ENCODE data around the gene DNAJC4. TPM values are rescaled to one million over a fixed set of nuclear protein-coding genes. Genes with fewer than 3 reads are reported as not detected.

The DNAJC4 gene
- total RNA-seq, 6 experiments from 2014 or later = 14.6 to 27.6 (median 21.4) TPM

DNA sequence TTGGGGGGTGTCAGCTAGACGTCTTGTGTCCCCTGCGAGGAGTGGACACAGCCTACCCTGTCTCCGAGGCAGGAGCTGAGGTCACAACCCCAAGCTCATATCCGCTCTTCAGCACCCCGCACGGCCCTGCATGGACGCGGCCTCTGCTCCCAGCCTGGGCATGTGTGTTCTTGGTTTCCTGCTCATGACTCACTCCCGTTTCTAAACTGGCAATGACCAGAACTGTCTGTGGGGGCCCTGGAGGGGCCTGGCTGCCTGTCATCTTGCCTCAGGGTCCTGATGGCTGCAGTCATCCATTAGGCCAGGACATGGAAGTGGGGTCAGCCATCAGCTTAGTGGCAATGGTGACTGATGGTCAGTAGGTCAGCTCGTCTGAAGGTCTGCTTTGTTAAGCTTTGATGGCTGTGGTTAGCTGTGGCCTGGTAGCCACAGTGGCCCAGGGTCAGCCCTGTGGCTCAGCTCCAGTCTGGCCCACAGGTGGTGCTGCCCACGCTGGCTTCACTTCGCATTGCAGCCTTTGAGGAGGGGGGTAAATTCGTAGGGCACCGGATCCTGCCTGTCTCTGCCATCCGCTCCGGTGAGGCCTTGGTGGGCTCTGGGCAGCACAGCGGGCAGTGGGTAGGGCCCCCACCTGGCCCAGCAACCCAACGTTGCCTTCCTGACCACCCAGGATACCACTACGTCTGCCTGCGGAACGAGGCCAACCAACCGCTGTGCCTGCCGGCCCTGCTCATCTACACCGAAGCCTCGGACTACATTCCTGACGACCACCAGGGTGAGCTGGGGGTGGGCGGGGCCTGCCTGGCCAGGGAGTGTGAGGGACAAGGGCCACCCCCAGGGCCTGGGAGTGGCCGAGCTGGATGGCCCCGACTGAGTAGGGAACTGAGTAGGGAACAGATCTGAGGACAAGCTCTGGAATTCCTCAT lies 32.9 kb downstream of the DNAJC4 start:
- Histone ChIP-seq H3K4me3 (no peak overlapping the region), H3K27me3 (no peaks in the 10 kb centered on the region), H3K4me1 (peaks cover 0 to 4% (median 3%) of the 10 kb centered on the region in 4 donors), H3K9me3 (no peaks in the 10 kb centered on the region), H3K27ac (no peak overlapping the region), H3K36me3 (no peaks in the 10 kb centered on the region)
- ATAC-seq (peak in 2 of 4 donors; percentile 19 to 40), DNase-seq (peak in 1 of 3 donors; percentile 32)
- intact Hi-C loops (cut with DNase I) = no loop called here
- no peak for TF ChIP-seq CTCF (IDR thresholded peaks at IDR 0.05)
- TF ChIP-seq POLR2A (IDR thresholded peaks at IDR 0.05) = no peak
- 85% methylated on average over 9 of the region's 29 CpGs for WGBS (ENCODE audit: insufficient coverage, low coverage, low lambda C conversion rate, missing lambda C conversion rate)

GRCh38 chr11:64263947-64264317 lies 33.6 kb downstream of the DNAJC4 start:
- Histone ChIP-seq H3K4me3 (no peak overlapping the region), H3K27me3 (no peaks in the 10 kb centered on the region), H3K4me1 (peaks cover 0 to 9% (median 7%) of the 10 kb centered on the region in 4 donors), H3K9me3 (no peaks in the 10 kb centered on the region), H3K27ac (no peak overlapping the region), H3K36me3 (no peaks in the 10 kb centered on the region)
- ATAC-seq (no peak), DNase-seq (no peak)
- intact Hi-C loops (cut with DNase I) = no loop called here
- no CpG with 5 or more reads among the region's 8 CpGs for WGBS (ENCODE audit: insufficient coverage, low coverage, low lambda C conversion rate, missing lambda C conversion rate)
- TF ChIP-seq POLR2A (IDR thresholded peaks at IDR 0.05) = no peak

GRCh38 chr11:64264371-64264852 lies 34.1 kb downstream of the DNAJC4 start:
- no peak overlapping the region for H3K4me3 ChIP-seq
- no peak for ATAC-seq
- H3K36me3 ChIP-seq = no peaks in the 10 kb centered on the region
- TF ChIP-seq CTCF (IDR thresholded peaks at IDR 0.05) (no peak), POLR2A (IDR thresholded peaks at IDR 0.05) (no peak)
- no peaks in the 10 kb centered on the region for H3K27me3 ChIP-seq
- no peaks in the 10 kb centered on the region for H3K9me3 ChIP-seq
- intact Hi-C loops (cut with DNase I) = no loop called here
- no peak overlapping the region for H3K27ac ChIP-seq
- peaks cover 0 to 11% (median 7%) of the 10 kb centered on the region in 4 donors for H3K4me1 ChIP-seq
- WGBS (ENCODE audit: insufficient coverage, low coverage, low lambda C conversion rate, missing lambda C conversion rate) = 80% methylated on average over 5 of the region's 10 CpGs
- DNase-seq = no peak

- H3K27me3 ChIP-seq = no peaks in the 10 kb centered on the region
- ATAC-seq (no peak), DNase-seq (no peak)
- TF ChIP-seq CTCF (IDR thresholded peaks at IDR 0.05) (no peak), POLR2A (IDR thresholded peaks at IDR 0.05) (no peak)
- 79% methylated on average over 9 of the region's 35 CpGs for WGBS (ENCODE audit: insufficient coverage, low coverage, low lambda C conversion rate, missing lambda C conversion rate)
- no peak overlapping the region for H3K4me3 ChIP-seq
- H3K4me1 ChIP-seq = peaks cover 0 to 11% (median 7%) of the 10 kb centered on the region in 4 donors
- no peaks in the 10 kb centered on the region for H3K9me3 ChIP-seq
- H3K36me3 ChIP-seq = no peaks in the 10 kb centered on the region
- no peak overlapping the region for H3K27ac ChIP-seq
- intact Hi-C loops (cut with DNase I) = no loop called here
Observed at GRCh38 chr11:64265176-64266160, 35.1 kb downstream of the DNAJC4 start.
